GM21717 (cell line): Measurements from ENCODE around the gene PVRIG.
"Not testable (repeated sequence)": the region's sequence is repeated elsewhere in the genome, so short reads cannot be mapped to it uniquely, and the experiment has no call there.

Experiments used
- ATAC-seq: cut with Tn5 transposase; IDR thresholded peaks from one replicate; pipeline ENCODE4 v1.9.1; 2021; ENCODE audit warnings: mild to moderate bottlenecking, moderate library complexity; ENCODE audit not compliant: unreplicated experiment

The PVRIG gene

DNA sequence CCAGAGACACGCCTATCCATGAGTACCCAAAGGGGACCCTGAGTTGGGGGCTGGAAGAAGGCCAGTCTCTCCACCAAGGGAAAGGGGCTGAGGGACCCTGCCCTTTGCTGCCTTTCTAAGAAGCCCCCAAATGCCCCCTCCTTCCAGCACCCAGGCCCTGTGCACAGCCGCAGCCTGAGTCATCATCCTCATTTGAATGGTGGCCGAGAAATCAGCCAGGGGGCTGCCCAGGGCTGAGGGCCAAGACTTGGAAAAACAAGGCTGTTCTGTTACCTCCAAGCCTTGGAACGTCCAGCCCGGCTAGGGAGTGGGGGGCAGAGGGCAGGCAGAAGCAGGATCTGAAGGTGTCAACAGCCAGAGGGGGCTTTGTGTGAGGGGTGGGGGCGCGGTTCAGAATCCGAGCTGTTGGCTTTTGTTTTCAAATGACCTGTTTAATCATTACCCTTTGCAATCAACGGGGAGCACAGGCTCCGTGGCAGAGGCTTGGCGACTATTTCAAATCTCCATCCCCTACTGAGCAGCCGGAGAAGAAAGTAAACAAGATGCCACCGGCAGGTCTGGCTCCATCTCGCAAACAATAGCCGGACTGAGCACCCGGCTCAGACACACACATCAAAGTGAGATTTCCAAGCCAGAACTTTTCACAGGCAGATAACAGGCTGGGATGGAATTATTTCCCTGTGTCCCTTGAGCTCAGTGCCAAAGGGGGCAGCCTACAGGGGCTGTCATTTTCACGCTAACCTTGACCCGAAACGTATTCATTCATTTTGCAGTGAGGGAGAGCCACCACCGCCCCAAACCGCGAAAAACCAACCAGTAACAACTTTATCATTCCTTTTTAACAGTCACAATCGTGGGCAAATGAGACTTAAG, 50.5 kb downstream of the PVRIG start:
- not testable (repeated sequence) for ATAC-seq
